Measurements from ENCODE around the gene LEF1. TPM values are rescaled to one million over a fixed set of nuclear protein-coding genes. Genes with fewer than 3 reads are reported as not detected.

LEF1 gene
- polyA plus RNA-seq, 1 donor (not counting 4 experiments of a cell fraction or from before 2014, with no cell fraction given): 1.5 TPM

DNA sequence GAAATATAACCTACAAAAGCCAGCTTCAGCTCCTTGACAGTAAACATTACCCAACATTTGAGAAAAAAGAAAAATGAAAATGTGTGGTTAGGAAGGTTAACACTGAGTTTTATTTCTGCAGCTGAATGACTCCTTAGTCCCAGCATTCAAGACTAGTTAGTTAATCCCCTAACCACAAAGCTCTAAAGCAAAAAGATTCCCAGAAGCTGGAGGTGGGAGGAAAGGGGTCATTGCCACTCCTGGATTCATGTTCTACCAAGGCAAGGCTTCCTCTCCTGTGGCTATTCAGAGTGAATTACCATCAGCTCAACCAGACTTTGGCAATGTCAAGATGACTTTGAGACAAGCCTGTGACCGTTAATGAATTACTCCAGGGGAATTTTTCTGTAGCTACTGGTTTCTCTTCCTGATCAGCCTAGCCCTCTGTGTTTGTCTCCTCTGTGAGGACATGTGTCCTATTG is 115.5 kb downstream of the LEF1 start:
- dilution Hi-C loops (cut with MboI; ENCODE audit: extremely low pct_ligation_motif_present, low sequenced_read_pairs): no loop called here

DNA sequence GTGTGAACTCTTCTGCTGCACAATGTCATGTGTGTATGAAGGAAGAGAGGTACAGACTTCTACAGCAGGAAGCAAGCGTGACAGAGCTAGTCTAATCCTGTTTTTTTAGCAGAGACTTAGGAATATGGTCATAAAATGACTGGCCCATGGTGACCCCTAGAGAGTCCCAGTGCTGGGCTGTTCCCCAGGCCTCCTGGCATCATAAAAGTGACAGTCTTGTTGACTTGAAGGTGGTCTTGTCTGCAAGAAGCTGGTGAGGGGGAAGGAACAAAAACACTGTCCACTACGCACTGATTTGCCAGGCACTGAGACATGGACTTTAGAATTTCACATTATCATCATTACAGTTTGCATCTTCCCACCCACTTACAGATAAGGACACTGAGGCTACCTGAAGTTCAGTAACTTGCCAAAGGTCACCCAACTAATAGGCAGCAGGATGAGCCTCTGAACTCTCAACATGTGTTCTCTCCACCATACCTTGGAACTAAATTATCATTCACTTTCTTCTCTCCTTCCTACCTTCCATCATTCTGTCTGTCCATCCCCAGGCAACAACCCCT is 116.1 kb downstream of the LEF1 start:
- Histone ChIP-seq H3K4me2 (ENCODE audit: control insufficient read depth, extremely low read depth, insufficient read depth, low read depth, low read length) (no peak overlapping the region), H3K27me3 (ENCODE audit: control insufficient read depth, extremely low read depth, insufficient read depth, low read length) (no peaks in the 10 kb centered on the region)

More for the DNA sequence above, 115.5 kb downstream of the LEF1 start:
- Histone ChIP-seq H3K36me3 (ENCODE audit: control insufficient read depth in 2 of 2, extremely low read depth in 1 of 2, insufficient read depth in 2 of 2, low read length in 2 of 2) (no peaks in the 10 kb centered on the region), H4K20me1 (ENCODE audit: control insufficient read depth, extremely low read depth, insufficient read depth, low read length) (no peaks in the 10 kb centered on the region), H3K4me1 (ENCODE audit: control insufficient read depth, extremely low read depth, insufficient read depth, low read length) (no peaks in the 10 kb centered on the region), H3K9ac (ENCODE audit: control insufficient read depth, extremely low read depth, insufficient read depth, low read length) (no peak overlapping the region), H3K9me3 (ENCODE audit: control insufficient read depth, low read depth, low read length) (no peaks in the 10 kb centered on the region), H3K27me3 (ENCODE audit: control insufficient read depth, extremely low read depth, insufficient read depth, low read length) (no peaks in the 10 kb centered on the region), H3K4me2 (ENCODE audit: control insufficient read depth, extremely low read depth, insufficient read depth, low read depth, low read length) (no peak overlapping the region), H3K27ac (ENCODE audit: control insufficient read depth, insufficient read depth, low read length) (no peak overlapping the region), H3K4me3 (ENCODE audit: control insufficient read depth in 2 of 3, extremely low read depth in 1 of 3, insufficient read depth in 2 of 3, low read depth in 1 of 3, low read length in 3 of 3) (no peak overlapping the region), H3K9me1 (ENCODE audit: control insufficient read depth, extremely low read depth, insufficient read depth, low read length) (no peaks in the 10 kb centered on the region), H3K79me2 (ENCODE audit: control insufficient read depth, insufficient read depth, low read length) (no peaks in the 10 kb centered on the region), H2AFZ (ENCODE audit: control insufficient read depth, low read length) (no peak overlapping the region)
- DNase-seq (ENCODE audit: low read depth, low spot score): no peak
- TF ChIP-seq, protein P1, sequence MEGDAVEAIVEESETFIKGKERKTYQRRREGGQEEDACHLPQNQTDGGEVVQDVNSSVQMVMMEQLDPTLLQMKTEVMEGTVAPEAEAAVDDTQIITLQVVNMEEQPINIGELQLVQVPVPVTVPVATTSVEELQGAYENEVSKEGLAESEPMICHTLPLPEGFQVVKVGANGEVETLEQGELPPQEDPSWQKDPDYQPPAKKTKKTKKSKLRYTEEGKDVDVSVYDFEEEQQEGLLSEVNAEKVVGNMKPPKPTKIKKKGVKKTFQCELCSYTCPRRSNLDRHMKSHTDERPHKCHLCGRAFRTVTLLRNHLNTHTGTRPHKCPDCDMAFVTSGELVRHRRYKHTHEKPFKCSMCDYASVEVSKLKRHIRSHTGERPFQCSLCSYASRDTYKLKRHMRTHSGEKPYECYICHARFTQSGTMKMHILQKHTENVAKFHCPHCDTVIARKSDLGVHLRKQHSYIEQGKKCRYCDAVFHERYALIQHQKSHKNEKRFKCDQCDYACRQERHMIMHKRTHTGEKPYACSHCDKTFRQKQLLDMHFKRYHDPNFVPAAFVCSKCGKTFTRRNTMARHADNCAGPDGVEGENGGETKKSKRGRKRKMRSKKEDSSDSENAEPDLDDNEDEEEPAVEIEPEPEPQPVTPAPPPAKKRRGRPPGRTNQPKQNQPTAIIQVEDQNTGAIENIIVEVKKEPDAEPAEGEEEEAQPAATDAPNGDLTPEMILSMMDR (optimal IDR thresholded peaks at IDR 0.05 in 1 of 3, IDR thresholded peaks at IDR 0.05 in 1 of 3, conservative IDR thresholded peaks at IDR 0.05 in 1 of 3; ENCODE audit: extremely low read depth in 1 of 3, insufficient read depth in 2 of 3, low read length in 3 of 3): no peak
- TF ChIP-seq EZH2 (IDR thresholded peaks at IDR 0.05; ENCODE audit: low read length): no peak
- FAIRE-seq: no peak

More for the DNA sequence above, 116.1 kb downstream of the LEF1 start:
- FAIRE-seq (no peak), DNase-seq (ENCODE audit: low read depth, low spot score) (no peak)
- no peak overlapping the region for H2AFZ ChIP-seq (ENCODE audit: control insufficient read depth, low read length)
- H3K79me2 ChIP-seq (ENCODE audit: control insufficient read depth, insufficient read depth, low read length): no peaks in the 10 kb centered on the region
- H3K27ac ChIP-seq (ENCODE audit: control insufficient read depth, insufficient read depth, low read length): no peak overlapping the region
- no peak overlapping the region for H3K4me3 ChIP-seq (ENCODE audit: control insufficient read depth in 2 of 3, extremely low read depth in 1 of 3, insufficient read depth in 2 of 3, low read depth in 1 of 3, low read length in 3 of 3)
- no peaks in the 10 kb centered on the region for H3K9me3 ChIP-seq (ENCODE audit: control insufficient read depth, low read depth, low read length)
- TF ChIP-seq, protein P1 (optimal IDR thresholded peaks at IDR 0.05 in 1 of 3, IDR thresholded peaks at IDR 0.05 in 1 of 3, conservative IDR thresholded peaks at IDR 0.05 in 1 of 3; ENCODE audit: extremely low read depth in 1 of 3, insufficient read depth in 2 of 3, low read length in 3 of 3): no peak
- TF ChIP-seq EZH2 (IDR thresholded peaks at IDR 0.05; ENCODE audit: low read length): no peak
- no peaks in the 10 kb centered on the region for H4K20me1 ChIP-seq (ENCODE audit: control insufficient read depth, extremely low read depth, insufficient read depth, low read length)
- no peak overlapping the region for H3K9ac ChIP-seq (ENCODE audit: control insufficient read depth, extremely low read depth, insufficient read depth, low read length)
- dilution Hi-C loops (cut with MboI; ENCODE audit: extremely low pct_ligation_motif_present, low sequenced_read_pairs): no loop called here
- no peaks in the 10 kb centered on the region for H3K4me1 ChIP-seq (ENCODE audit: control insufficient read depth, extremely low read depth, insufficient read depth, low read length)
- no peaks in the 10 kb centered on the region for H3K36me3 ChIP-seq (ENCODE audit: control insufficient read depth in 2 of 2, extremely low read depth in 1 of 2, insufficient read depth in 2 of 2, low read length in 2 of 2)
- H3K9me1 ChIP-seq (ENCODE audit: control insufficient read depth, extremely low read depth, insufficient read depth, low read length): no peaks in the 10 kb centered on the region
